GM18520 (cell line): ENCODE data around the gene MMP8.
"Not testable (repeated sequence)": the region's sequence is repeated elsewhere in the genome, so short reads cannot be mapped to it uniquely, and the experiment has no call there.

Experiments used
- ATAC-seq: cut with Tn5 transposase; IDR thresholded peaks from one replicate; pipeline ENCODE4 v1.9.1; 2021; ENCODE audit not compliant: unreplicated experiment

Gene MMP8, protein sequence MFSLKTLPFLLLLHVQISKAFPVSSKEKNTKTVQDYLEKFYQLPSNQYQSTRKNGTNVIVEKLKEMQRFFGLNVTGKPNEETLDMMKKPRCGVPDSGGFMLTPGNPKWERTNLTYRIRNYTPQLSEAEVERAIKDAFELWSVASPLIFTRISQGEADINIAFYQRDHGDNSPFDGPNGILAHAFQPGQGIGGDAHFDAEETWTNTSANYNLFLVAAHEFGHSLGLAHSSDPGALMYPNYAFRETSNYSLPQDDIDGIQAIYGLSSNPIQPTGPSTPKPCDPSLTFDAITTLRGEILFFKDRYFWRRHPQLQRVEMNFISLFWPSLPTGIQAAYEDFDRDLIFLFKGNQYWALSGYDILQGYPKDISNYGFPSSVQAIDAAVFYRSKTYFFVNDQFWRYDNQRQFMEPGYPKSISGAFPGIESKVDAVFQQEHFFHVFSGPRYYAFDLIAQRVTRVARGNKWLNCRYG

DNA sequence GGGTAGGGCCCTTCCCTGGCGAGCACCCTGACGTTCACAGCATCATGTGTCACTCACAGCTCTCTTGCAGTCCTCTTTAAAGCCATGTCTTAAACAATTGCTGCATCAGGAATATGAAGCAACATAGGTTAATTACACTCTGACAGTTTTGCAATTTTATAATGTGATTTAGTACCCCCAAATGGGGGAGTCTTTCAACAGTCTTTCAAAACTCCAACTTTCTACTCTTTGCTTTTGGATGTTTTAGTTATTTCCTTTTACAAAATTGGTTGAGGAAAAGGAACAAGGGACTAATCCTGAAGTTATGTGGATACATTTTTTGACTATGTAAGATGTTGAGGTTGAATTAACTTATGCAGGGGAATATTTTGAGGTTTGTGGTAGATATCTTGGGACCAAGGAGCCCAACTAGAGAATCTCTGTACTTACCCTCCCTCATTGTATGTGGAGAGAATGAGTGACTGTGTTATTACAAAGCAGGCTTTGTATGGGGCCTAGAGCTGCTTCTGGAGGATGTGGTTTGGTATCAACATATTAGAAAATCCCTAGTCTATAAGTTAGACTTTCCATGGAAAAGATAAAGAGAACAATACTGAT lies at the start of gene MMP8:
Gene MMP8 (minus strand): TSS at position 51 of the 597 bp plus-strand sequence. CDS start 99 bp downstream, outside the sequence.
- ATAC-seq = no peak

DNA sequence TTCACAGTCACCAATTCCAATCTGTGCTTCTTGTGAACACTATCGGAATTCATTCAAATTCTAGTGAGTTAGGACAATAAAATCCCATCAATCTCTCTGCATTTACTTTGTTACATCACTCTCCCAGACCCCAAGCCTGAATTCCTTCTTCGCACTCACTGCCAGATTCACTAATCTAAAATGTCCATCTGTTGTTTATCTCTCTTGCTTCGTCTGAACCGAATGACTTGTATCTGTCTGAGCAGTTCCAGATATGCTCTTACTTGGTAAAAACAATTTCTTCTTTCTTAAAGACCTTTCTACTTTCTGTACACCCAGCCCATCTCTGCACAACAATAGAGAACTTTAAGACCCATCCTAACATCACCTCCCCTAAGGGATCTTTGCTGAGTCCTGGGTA lies 48.6 kb upstream of the MMP8 start:
- no peak for ATAC-seq

DNA sequence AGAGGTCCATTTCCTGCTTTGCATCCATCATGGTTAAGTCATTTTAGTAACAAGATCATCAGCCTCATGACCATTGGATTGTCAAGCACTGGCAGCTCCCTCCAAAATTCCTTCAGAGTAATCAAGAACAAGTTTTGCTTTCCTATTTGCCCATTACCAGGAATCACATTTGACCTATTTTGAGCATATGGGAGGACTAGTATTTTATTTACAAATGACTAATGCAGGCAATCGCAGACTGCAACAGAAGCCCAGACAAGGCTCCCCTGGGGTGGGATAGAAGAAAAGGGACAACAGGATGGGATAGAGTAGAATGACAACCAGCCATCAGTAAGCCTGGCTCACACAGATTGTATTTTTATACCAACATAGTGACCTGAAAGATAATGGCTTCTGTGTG lies 46.6 kb upstream of the MMP8 start:
- ATAC-seq = no peak

DNA sequence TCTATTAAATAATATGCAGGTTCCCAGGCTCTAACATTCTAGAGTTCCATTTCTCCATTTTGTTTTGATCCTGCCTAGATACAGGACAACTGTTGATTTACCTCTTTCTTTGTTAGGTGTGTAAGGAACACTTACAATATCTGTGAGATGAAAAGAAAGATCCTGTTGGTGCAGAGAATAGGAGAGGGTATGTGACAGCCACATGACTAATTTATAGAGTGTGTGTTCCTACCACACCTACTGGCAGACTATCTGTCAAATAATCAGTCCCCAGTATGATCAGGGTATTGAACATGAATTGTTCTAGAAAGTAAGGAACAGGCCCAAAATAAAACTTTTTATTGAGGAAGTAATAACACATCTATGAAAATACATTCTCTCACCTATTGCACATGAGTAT lies 45.4 kb upstream of the MMP8 start:
- no peak for ATAC-seq

DNA sequence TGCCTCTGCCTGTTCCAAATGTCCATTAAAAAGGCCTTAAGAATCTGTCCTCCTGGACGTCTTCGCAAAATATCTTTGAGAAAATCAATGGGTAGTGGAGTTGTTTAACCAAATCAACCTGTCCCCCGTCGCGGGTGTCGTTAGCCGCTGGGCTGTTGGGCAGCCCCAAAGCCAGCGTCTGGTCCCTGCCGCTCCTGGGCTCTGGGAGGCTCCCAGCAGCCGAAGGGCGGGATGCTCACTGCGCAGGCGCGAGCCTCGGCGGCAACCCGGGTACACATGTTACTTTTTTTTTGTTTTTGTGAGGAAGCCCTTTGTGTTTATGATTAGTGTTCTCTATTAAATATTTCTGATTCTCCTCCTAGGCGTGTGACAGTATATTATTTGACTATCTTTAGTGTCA lies 43.0 kb upstream of the MMP8 start:
- ATAC-seq = no peak

DNA sequence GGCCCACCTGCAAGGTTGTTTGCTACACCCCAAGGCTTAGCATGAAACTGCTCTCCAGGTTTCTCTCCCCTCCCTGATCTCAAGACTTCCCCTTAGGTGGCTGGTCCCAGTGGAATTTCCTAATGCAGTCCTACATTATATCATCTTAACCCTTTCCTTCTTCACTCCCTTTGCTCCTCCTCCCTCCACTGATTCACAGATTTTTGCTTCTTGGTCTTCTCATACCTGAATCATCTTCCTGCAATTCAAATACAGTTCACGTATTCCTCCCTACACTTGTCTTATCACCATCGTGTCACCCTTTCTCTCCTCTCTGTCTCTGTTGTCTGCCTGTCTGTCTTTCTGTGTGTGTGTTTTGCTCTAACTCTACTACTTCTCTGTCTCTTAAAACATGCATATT lies 38.7 kb upstream of the MMP8 start:
- ATAC-seq = no peak

DNA sequence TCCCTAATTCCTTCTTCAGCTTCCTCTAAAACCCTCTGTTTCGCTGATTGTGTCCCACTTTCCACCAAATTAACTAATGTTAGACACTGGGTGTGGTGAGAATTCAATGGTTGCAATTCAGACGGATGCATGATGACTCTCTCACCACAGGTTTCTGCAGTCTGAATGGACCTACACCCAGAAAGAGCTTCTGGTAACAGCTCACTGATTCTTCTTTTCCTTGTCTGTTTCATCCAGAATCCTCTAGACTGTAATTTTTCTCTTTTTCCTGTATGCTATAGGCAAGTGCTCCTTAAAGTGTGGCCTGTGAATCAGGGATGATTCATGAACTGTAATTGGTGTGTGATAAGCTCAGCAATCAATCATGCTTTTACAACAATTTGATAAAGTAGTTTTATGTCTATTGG lies 37.6 kb upstream of the MMP8 start:
- ATAC-seq = no peak

DNA sequence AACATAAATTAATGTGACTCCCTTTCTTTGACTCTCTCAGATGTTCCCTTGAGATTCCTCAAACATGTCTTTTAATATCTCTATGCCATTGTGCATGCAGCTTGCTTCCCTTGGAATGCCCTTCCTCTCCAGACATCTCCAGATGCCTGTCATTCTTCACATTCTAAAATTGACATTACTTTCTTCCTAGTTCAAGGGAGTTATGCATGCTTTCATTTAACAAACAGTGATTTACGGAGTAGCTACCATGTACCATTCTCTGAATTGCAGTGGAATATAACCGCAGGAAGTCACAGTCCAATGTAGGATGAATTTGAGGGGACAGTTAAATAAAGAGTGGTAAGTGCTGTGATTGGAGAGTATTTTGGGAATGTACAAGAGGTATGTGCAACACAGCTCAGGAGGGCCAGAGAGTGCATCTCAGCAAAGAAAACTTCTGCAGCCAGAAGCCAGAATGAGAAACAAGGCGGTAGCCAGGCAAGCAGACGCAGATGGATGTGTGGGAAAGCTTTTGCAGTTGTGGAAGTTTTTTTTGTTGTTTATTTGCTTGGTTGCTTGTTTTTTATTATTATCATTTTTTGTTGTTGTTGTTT lies 37.0 kb upstream of the MMP8 start:
- no peak for ATAC-seq

DNA sequence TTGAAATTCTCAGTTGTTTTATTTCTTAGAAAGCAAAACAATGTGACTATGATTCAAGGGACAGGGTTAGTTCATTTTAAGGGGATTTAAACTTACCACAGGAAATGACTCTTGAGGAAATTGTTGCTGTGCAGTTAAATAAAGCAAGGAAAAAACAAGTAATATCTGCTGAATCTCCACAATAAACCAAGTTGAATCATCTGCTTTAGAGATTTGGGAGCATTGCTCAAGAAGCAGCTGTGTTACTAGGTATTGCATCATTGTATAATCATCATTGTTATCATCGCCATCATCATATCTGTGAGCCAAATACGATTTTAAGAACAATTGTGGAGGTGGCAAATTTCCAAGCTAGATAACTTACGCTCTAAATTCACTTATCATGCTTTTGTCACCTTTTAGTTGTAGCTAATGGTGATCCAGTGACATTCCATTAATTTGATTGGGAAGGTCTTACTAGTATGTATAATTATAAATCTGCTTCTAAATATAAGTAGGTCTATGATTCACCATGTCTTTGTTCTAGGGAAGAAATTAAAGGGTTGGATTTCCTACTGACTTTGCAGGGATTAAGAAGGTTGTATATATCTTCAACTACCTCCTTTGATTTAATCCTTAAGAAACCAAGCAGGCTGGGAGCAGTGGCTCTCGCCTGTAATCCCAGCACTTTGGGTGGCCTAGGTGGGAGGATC lies 35.7 kb upstream of the MMP8 start:
- ATAC-seq = no peak

DNA sequence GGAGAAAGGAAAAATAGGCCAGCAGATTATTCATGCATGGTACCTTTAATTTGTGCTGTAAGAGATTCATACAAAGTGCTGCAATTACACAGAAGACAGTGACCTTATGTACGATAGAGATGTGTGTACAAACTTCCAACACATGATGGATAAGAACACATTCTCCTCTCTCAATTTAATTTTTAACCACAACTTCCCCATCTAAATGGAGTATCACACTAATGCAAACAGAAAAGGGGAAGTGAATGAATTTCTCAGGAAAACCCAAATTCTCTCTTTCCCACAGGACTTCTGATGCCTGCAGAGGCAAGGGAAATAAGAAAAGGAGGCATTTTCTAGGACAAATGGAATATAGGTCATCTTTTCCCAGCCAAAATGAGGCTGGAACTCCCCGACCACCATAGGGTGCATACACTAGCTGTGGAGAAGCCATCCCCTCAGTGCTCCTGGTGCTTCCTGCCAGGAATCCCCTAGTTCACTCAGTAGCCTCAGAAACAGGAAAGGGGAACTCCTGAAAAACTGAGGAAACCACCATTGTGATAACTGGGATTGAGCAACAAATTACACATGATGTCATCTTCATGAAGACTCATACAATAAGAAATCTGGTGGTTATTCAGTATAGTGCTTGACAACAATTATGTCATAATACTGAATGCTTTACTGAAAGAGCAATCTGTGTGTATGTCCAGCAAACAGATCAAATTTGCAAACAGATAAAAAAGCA lies 33.2 kb upstream of the MMP8 start:
- no peak for ATAC-seq

DNA sequence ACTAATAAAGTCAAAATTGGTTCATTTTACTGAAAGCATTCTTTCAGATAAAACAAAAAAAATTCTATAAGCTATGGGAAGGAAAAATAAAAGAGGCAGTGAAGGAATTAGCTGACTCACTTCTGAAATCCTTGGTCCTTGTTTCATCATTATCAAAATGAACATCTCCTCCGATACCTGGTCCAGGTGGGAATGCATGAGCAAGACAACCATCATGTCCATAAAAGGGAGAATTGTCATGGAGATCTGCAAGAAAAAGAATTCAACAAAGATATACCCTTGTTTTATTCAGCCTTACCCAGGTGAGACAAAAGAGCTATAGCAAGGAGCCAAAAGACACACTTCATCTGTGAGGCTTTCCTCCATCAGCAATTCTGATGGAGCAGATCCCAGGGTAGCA lies 28.5 kb upstream of the MMP8 start:
- ATAC-seq = no peak

DNA sequence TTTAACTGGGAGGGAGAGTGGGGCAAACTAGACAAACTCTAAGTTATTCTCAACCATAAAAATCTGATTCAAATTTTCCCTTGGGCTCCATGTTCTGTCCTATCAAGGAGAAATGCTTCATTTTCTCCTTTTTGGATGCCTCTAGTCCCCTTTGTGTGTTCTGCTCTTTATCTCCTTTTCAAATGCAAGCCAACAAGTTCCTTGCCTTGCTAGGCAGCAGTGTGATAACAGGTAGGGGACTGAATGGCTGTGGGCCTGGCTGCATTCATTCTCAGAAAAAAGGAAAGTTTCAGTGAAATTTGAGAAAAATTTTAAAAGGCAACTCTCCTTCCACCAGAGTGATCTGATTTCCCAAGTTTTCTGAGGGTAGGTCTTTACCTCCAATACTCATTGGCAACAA lies 26.9 kb upstream of the MMP8 start:
- no peak for ATAC-seq

DNA sequence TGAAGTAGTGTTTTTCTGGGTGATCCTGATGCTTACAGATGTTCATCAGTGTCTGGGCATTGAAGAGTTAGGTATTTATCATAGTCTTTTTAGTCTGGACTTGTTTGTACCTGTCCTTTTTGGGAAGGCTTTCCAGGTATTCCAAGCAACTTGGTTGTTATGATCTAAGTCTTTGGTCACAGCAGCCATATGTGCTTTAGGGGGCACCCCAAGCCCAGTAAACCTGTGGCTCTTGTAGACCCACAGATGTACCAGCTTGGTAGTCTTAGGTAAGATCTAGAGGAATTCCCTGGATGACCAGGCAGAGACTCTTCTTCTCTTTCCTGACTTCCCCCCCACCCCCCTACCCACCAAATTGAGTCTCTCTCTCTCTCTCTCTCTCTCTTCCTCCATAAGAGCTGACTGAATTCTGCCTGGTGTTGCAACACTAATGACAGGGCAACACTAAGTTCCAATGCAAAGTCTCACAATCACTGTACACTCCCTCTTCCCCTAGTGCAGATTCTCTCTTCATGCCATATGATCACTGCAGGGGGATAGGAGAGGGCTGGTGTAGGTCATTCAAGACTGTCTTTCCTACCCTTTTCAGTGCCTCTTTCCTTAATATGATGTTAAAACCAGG lies 24.5 kb upstream of the MMP8 start:
- no peak for ATAC-seq

DNA sequence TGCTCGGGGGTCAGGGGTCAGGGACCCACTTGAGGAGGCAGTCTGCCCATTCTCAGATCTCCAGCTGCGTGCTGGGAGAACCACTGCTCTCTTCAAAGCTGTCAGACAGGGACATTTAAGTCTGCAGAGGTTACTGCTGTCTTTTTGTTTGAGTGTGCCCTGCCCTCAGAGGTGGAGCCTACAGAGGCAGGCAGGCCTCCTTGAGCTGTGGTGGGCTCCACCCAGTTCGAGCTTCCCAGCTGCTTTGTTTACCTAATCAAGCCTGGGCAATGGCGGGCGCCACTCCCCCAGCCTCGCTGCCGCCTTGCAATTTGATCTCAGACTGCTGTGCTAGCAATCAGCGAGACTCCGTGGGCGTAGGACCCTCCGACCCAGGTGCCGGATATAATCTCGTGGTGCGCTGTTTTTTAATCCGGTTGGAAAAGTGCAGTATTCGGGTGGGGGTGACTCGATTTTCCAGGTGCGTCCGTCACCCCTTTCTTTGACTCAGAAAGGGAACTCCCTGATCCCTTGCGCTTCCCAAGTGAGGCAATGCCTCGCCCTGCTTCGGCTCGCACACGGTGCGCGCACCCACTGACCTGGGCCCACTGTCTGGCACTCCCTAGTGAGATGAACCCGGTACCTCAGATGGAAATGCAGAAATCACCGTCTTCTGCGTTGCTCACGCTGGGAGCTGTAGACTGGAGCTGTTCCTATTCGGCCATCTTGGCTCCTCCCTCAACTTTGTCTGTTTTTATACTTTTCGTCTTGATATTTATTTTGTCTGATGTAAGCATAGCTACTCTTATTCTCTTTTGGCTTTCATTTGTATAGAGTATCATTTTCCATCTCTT lies 22.2 kb upstream of the MMP8 start:
- not testable (repeated sequence) for ATAC-seq

DNA sequence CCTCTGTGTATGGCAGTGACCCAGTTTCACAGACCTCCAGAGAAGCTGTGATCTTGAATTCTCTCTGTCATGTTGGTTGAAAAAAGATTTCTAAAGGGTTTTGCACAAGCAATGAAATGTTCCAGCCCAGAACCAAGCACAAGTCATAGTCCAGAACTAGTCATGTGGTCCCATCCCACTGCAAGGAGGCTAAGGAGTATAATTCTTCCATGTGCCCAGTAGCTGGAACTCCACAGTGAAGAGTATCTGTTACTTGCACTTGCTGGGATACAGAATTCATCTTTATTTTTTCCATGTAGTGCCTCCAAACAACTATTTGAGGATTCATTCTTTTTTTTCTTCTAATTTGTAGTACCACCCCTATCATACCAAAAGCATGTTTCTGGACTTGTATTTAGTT lies 9.9 kb upstream of the MMP8 start:
- ATAC-seq = no peak

DNA sequence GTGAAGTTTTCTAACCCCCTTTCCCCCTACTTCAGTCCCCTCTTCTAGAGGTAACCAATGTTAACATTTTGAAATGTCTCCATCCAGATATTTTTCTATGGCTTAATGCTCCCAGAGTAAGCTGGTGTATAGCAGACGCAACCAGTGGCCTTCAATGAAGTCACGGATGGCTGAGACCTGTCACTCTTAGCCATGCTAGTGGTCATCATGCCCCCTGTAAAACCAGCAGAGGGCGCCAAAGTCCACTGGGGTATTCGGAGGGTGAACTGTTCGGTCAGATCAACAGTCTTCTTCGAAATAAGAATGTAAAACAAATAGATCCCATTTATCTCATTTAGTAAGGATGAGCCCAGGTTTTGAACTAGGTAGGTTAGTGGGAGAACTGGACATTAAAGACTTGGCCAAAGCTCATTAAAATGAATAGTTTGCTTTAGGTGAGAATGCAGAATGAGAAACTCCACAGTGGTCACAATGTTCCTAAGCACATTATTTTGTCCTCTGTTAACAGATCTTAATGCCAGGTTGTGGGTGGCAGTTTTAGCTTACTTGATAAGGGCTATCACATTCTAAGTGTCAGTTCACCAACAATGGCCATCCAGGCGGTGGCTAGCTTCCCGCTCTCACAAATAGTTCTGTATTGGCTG lies 8.6 kb upstream of the MMP8 start:
- ATAC-seq = peak; percentile 72

DNA sequence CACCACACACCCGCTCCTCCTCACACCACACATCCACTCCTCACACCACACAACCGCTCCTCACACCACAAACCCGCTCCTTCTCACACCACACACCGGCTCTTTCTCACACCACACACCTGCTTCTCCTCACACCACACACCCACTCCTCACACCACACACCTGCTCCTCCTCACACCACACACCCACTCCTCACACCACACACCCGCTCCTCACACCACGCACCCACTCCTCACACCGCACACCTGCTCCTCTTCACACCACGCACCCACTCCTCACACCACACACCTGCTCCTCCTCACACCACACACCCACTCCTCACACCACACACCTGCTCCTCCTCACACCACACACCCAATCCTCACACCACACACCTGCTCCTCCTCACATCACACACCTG lies 6.2 kb upstream of the MMP8 start:
- not testable (repeated sequence) for ATAC-seq

DNA sequence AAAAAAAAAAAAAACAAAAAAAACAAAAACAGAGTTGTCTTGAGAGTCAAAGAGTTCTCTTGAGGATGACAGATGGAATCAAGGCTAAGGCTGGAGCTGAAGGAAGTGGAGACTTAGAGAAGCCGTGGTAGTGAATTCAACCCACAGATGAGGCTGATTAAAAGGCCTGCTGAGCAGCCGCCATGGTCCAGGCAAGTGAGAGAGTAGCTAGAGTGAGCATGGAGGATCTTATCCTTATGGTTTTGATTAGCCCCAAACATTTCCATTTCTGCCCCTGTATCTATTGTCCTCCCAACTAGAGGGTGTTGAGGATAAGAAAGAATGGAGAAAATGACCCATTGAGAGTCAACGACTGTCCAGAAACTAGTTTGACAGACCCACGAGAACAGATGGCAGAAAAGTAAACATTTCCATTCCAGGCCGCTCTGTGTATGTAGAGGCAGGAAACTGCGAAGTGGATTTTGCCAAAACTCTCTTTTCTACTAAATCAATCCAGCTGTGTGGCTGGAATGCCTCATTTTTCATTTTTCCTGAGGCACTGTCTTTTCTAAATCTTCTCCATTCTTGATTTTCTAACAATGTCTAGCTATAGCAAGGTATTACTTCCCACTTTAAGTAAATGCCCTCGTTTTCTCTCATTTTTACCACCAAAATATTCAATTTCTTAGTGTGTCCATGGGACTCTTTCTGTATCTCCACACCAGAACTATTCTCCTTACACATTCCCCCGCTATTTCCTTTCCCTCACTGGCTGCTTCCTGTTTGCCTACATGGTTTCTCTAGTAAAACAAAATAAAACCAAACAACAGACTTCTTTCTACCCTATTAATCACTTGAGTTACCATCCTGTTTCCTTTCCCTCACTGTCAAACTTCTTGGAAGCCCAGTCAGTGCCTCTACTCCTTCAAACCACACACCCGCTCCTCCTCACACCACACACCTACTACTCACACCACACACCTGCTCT lies 5.4 kb upstream of the MMP8 start:
- no peak for ATAC-seq
